Breast epithelium (tissue), 3 donors: ENCODE measurements around the gene TBC1D14.

ENCODE experiments used
- POLR2A ChIP-seq: fragments of 450-650 bp; IDR thresholded peaks from one replicate; pipeline ENCODE4 v1.6.1; 2016; ENCODE audit warnings: antibody characterized with exemption, mild to moderate bottlenecking, moderate library complexity
- TF ChIP-seq, protein P1 (sequence below), 3 donors: fragments of 450-650 bp; IDR thresholded peaks; one replicate each; pipeline ENCODE4 v1.5.1; 2016 to 2017; ENCODE audit warnings: antibody characterized with exemption in 3 of 3, mild to moderate bottlenecking in 3 of 3, moderate library complexity in 3 of 3

DNA sequence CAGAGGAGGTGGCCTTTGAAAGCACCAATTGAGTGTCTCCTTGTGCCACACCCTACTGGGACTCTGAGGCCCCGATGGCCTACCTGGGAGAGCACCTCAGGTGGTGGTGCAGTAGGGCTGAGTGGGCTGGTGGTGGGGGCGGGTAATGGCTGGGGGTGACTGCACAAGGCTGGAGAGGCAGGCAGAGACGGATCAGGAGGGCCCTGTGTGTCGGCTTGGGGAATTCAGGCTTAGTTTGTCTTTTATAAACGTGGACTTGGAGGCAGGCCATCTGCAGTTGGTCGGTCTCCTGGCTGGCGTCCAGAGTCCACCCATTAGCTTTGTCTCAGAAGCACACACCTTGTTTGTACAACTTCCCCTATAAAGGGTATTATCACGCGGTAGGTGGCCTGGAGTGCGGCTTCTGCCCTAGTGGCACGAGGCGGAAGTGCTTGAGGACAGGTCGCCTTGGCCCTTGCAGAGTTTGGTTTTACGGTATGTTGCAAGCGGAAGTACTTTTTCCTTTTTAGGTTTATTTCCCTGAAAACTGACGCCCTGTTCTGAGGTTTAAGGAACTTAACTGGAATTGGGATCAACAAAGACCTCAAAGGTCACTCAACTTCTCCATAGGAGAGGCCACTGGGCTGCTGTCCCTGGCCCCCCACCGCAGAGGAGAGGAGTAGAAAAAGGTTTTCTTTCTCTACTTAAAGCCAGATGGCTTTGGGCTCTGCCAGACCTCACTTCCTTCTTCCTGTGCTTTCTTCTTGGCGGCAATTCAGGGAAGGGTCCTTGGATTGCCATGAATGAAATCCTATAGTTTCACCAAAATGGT lies 8.0 kb downstream of the TBC1D14 start:
- TF ChIP-seq POLR2A: no peak
- TF ChIP-seq, protein P1, sequence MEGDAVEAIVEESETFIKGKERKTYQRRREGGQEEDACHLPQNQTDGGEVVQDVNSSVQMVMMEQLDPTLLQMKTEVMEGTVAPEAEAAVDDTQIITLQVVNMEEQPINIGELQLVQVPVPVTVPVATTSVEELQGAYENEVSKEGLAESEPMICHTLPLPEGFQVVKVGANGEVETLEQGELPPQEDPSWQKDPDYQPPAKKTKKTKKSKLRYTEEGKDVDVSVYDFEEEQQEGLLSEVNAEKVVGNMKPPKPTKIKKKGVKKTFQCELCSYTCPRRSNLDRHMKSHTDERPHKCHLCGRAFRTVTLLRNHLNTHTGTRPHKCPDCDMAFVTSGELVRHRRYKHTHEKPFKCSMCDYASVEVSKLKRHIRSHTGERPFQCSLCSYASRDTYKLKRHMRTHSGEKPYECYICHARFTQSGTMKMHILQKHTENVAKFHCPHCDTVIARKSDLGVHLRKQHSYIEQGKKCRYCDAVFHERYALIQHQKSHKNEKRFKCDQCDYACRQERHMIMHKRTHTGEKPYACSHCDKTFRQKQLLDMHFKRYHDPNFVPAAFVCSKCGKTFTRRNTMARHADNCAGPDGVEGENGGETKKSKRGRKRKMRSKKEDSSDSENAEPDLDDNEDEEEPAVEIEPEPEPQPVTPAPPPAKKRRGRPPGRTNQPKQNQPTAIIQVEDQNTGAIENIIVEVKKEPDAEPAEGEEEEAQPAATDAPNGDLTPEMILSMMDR (IDR thresholded peaks at IDR 0.05): peak; percentile 65 to 71 (median 66)
